WERI-Rb-1 (cell line): ENCODE results near the gene SHISAL2A.

Source experiments
- DNase-seq: peaks from one replicate; pipeline ENCODE4 v3.0.0-alpha.2; 2020
- H3K27ac ChIP-seq: fragments of 250-450 bp; sonication (Bioruptor Pico); 2 replicates; pipeline ENCODE4 v1.5.1; 2020; ENCODE audit warnings: mild to moderate bottlenecking, moderate library complexity
- H3K27me3 ChIP-seq: fragments of 250-450 bp; sonication (Bioruptor Pico); 2 replicates; pipeline ENCODE4 v1.5.1; 2021; ENCODE audit warnings: mild to moderate bottlenecking, low read depth, moderate library complexity; ENCODE audit not compliant: insufficient read depth, severe bottlenecking
- H3K36me3 ChIP-seq: fragments of 250-450 bp; sonication (Bioruptor Pico); 2 replicates; pipeline ENCODE4 v1.5.1; 2020; ENCODE audit warnings: mild to moderate bottlenecking, moderate library complexity
- H3K4me3 ChIP-seq: 2 replicates; pipeline ENCODE4 v1.5.1; 2011; ENCODE audit warnings: low read depth, mild to moderate bottlenecking, control low read depth, low read length
- H3K9me3 ChIP-seq: fragments of 250-450 bp; sonication (Bioruptor Pico); 2 replicates; pipeline ENCODE4 v1.5.1; 2021; ENCODE audit warnings: mild to moderate bottlenecking, moderate library complexity; ENCODE audit not compliant: severe bottlenecking
- CTCF ChIP-seq: IDR thresholded peaks from 2 replicates; pipeline ENCODE4 v1.5.1; 2011; ENCODE audit warnings: low read depth, mild to moderate bottlenecking, control low read depth, inconsistent platforms, low read length

Gene SHISAL2A

GRCh38 chr1:52600533-52601179, 32.3 kb upstream of the SHISAL2A start:
- Histone ChIP-seq H3K27me3 (no peaks in the 10 kb centered on the region), H3K9me3 (no peaks in the 10 kb centered on the region), H3K4me3 (no peak overlapping the region), H3K27ac (no peak overlapping the region), H3K36me3 (no peaks in the 10 kb centered on the region)
- no peak for DNase-seq
- no peak for TF ChIP-seq CTCF

GRCh38 chr1:52601519-52601918, 31.4 kb upstream of the SHISAL2A start:
- Histone ChIP-seq H3K9me3 (no peaks in the 10 kb centered on the region), H3K4me3 (no peak overlapping the region), H3K27me3 (no peaks in the 10 kb centered on the region), H3K27ac (no peak overlapping the region), H3K36me3 (no peaks in the 10 kb centered on the region)
- no peak for TF ChIP-seq CTCF
- DNase-seq: no peak

DNA sequence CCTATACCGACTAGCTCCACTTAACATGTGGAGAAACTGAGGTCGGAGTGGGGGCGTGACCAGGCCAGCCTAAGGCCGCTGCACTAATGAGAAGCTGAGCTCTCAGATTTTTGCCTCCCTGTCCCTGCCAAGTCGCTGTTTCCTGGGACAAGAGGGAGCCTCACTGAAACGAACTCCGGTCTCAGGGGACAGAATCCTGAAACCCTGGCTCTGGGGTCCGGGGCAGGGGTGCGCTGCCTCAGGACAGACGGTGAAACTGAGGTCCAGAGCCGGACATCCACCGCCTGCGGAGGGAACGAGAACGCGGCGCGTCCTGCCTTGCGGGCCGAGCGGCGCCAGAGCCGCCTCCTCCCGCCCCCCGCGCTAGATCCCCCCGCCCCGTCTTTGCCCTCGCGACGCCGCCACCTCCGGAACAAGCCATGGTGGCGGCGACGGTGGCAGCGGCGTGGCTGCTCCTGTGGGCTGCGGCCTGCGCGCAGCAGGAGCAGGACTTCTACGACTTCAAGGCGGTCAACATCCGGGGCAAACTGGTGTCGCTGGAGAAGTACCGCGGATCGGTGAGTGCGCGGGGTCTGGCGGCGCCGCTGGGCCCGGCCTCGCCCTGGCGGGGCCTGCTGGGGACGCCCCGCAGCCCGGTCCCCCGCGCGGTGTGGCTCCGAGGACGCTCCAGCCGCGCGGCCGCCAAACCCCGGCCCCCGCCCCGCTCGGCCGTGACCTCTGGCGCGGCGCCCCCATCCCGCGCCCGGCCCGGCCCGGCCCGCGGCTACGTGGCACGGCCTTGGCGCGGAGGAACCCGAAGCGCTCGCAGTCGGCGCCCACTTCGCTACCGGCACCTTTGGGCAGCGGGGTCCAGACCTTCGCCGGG, 30.7 kb upstream of the SHISAL2A start, which contains the start of gene GPX7:
GPX7 (plus strand) TSS at position 381 of the 865 bp plus-strand sequence; CDS start at position 420, 39 bp downstream.
- Histone ChIP-seq H3K27me3 (no peaks in the 10 kb centered on the region), H3K9me3 (no peaks in the 10 kb centered on the region), H3K36me3 (no peaks in the 10 kb centered on the region), H3K4me3 (no peak within 1 kb of the TSS), H3K27ac (no peak within 1 kb of the TSS)
- DNase-seq: no peak
- TF ChIP-seq CTCF: no peak

GRCh38 chr1:52602856-52603600, 29.9 kb upstream of the SHISAL2A start:
- H3K36me3 ChIP-seq: no peaks in the 10 kb centered on the region
- H3K27me3 ChIP-seq: no peaks in the 10 kb centered on the region
- no peaks in the 10 kb centered on the region for H3K9me3 ChIP-seq
- no peak overlapping the region for H3K4me3 ChIP-seq
- no peak overlapping the region for H3K27ac ChIP-seq
- no peak for TF ChIP-seq CTCF
- no peak for DNase-seq

DNA sequence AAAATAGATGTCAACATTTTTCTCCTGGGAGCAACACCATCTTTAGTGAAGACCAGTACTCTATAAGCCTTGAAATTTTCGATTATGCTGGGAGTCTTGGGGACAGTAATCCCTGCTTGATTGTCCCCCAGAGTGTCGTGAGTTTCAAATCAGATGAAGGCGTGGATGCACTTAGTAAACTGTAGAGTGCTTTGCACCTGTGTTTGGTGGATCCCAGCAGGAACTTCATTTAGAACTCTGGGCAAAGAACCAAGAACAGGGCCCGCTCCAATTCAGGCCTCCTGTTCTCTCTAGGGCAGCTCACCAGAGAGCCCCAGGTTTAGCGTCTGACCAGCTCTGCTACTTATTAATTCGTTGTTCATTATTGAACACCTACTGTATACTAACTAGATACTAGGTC, 29.3 kb upstream of the SHISAL2A start:
- H3K27me3 ChIP-seq: no peaks in the 10 kb centered on the region
- no peak overlapping the region for H3K4me3 ChIP-seq
- no peak overlapping the region for H3K27ac ChIP-seq
- H3K9me3 ChIP-seq: no peaks in the 10 kb centered on the region
- DNase-seq: no peak
- TF ChIP-seq CTCF: no peak
- no peaks in the 10 kb centered on the region for H3K36me3 ChIP-seq
